PC-9 (cell line): ENCODE measurements around the gene PEMT. TPM values are rescaled to one million over a fixed set of nuclear protein-coding genes. Genes with fewer than 3 reads are reported as not detected.

ENCODE experiments used
- BruUV-seq: library from RNA; stranded (reverse); fragments of 400-500 nt; replicated peaks from 2 replicates; lab custom pipeline; 2021; lab: Mats Ljungman, UMichigan
- CTCF ChIA-PET: fragments of 300-600 bp; sonication (Branson Sonifier 250); formaldehyde crosslinking; loops from one replicate; lab custom pipeline; 2022; ENCODE audit warnings: antibody characterized with exemption; lab: Charles Lee
- POLR2A ChIA-PET: fragments of 300-600 bp; sonication (Branson Sonifier 250); formaldehyde crosslinking; loops from one replicate; lab custom pipeline; 2022; ENCODE audit warnings: antibody characterized with exemption; ENCODE audit not compliant: unreplicated experiment; lab: Charles Lee
- DNase-seq, 2 experiments: peaks; one replicate each; pipeline versions ENCODE4 v3.0.0 to v3.0.0-alpha.2; 2015 to 2022; ENCODE audit warnings: mixed read lengths in 1 of 2
- H2AFZ ChIP-seq: fragments of 200-600 bp; sonication (generic); 2 replicates; pipeline ENCODE4 v1.8.1; 2017; ENCODE audit warnings: antibody characterized with exemption
- H3F3A ChIP-seq: fragments of 200-600 bp; sonication (generic); 2 replicates; pipeline ENCODE4 v1.8.1; 2017; ENCODE audit warnings: antibody characterized with exemption, mild to moderate bottlenecking, low read depth; ENCODE audit not compliant: insufficient read depth
- H3K27ac ChIP-seq: fragments of 200-600 bp; sonication (generic); 2 replicates; pipeline ENCODE4 v1.6.1; 2016; ENCODE audit warnings: mixed run types
- H3K27me3 ChIP-seq: fragments of 200-600 bp; sonication (generic); 2 replicates; pipeline ENCODE4 v1.6.1; 2016; ENCODE audit warnings: low read depth, mixed run types; ENCODE audit not compliant: insufficient read depth
- H3K36me3 ChIP-seq: fragments of 200-600 bp; sonication (generic); 2 replicates; pipeline ENCODE4 v1.6.1; 2016; ENCODE audit warnings: low read depth, mixed run types
- H3K4me1 ChIP-seq: fragments of 200-600 bp; sonication (generic); replicated peaks from 2 replicates; pipeline ENCODE4 v1.6.1; 2016; ENCODE audit warnings: mixed run types; ENCODE audit not compliant: insufficient read depth
- H3K4me2 ChIP-seq: fragments of 200-600 bp; sonication (generic); 2 replicates; pipeline ENCODE4 v1.6.1; 2017; ENCODE audit warnings: mixed run types
- H3K4me3 ChIP-seq: fragments of 200-600 bp; sonication (generic); 2 replicates; pipeline ENCODE4 v1.6.1; 2016; ENCODE audit warnings: mixed run types
- H3K79me2 ChIP-seq: fragments of 200-600 bp; sonication (generic); 2 replicates; pipeline ENCODE4 v1.6.1; 2017; ENCODE audit warnings: low read depth, mixed run types
- H3K9me2 ChIP-seq: fragments of 200-600 bp; sonication (generic); 2 replicates; pipeline ENCODE4 v1.8.1; 2017; ENCODE audit warnings: mild to moderate bottlenecking; ENCODE audit not compliant: insufficient read depth
- H3K9me3 ChIP-seq: fragments of 200-600 bp; sonication (generic); 2 replicates; pipeline ENCODE4 v1.8.1; 2016; ENCODE audit warnings: low read depth; ENCODE audit not compliant: insufficient read depth
- H4K20me1 ChIP-seq: fragments of 200-600 bp; sonication (generic); 2 replicates; pipeline ENCODE4 v1.8.1; 2017; ENCODE audit not compliant: insufficient read depth
- EZH2 ChIP-seq: fragments of 200-600 bp; sonication (generic); IDR thresholded peaks from 2 replicates; pipeline ENCODE4 v1.8.0; 2017; ENCODE audit warnings: antibody characterized with exemption, low read depth
- intact Hi-C: fragments of 100-400 bp; cut with micrococcal nuclease; formaldehyde crosslinking; loops from one replicate; pipeline ENCODE4 v1.10.0; 2022; ENCODE audit not compliant: unreplicated experiment
- total RNA-seq: library from RNA; stranded (reverse); gene quantifications from 2 replicates; pipeline ENCODE4 v1.2.3, GENCODE V29; 2021
- TF ChIP-seq, protein P1 (sequence below): fragments of 200-600 bp; sonication (generic); conservative IDR thresholded peaks from 2 replicates; pipeline ENCODE4 v1.6.1; 2017; ENCODE audit warnings: mixed run types, antibody characterized with exemption, mild to moderate bottlenecking, moderate library complexity

The PEMT gene
- total RNA-seq, 1 experiment from 2014 or later: 61.2 TPM

DNA sequence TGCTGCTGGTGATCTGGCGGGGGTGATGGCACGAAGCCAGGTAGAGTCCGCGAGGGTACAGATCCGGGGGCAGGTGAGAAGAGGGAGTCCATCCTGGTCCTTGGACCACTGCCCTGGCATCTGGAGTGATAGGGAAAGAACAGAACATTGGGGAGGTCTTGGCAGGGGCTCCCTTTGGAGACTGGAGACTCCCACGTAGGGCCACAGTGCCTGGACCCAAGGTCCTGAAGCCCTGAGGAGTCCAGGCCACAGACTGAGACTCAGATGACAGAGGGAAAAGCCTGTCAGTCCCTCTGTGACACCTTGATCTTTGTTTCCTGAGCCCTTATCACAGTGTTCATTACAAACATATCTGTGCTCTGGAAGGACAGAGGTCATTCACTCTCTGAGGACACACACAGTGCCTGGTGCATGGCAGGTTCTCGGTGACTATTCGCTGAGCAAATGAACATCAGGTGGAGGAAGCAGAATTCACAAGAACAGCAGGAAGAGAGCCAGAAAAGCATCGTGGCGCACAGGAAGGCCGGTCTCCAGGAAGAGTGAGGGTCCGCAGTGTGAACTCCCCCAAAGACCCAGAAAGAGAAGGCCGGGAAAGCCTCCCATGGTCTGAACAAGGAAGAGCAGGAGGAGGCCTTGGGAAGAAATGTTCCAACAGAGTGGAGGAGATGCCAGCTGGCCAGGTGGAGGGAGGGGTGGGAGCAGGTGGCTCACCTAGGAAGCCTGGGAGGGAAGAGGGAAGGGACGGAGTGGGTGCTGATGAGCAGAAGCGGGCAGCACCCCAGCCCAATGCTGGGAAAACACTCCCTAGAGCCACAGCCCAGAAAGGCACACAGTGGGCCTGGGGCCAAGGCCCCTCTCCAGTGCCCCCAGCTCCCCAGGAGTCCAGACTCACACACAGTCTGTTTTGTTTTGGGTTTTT is 20.5 kb downstream of the PEMT start:
- TF ChIP-seq EZH2: no peak
- TF ChIP-seq, protein P1, sequence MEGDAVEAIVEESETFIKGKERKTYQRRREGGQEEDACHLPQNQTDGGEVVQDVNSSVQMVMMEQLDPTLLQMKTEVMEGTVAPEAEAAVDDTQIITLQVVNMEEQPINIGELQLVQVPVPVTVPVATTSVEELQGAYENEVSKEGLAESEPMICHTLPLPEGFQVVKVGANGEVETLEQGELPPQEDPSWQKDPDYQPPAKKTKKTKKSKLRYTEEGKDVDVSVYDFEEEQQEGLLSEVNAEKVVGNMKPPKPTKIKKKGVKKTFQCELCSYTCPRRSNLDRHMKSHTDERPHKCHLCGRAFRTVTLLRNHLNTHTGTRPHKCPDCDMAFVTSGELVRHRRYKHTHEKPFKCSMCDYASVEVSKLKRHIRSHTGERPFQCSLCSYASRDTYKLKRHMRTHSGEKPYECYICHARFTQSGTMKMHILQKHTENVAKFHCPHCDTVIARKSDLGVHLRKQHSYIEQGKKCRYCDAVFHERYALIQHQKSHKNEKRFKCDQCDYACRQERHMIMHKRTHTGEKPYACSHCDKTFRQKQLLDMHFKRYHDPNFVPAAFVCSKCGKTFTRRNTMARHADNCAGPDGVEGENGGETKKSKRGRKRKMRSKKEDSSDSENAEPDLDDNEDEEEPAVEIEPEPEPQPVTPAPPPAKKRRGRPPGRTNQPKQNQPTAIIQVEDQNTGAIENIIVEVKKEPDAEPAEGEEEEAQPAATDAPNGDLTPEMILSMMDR: no peak
- no peak for DNase-seq
- H3K27ac ChIP-seq: no peak overlapping the region
- no TSS peak for BruUV-seq
- no peak overlapping the region for H2AFZ ChIP-seq
- H3K36me3 ChIP-seq: no peaks in the 10 kb centered on the region
- ChIA-PET POLR2A (no interaction called here), CTCF (no interaction called here)
- no peak overlapping the region for H3K4me2 ChIP-seq
- peaks cover 26% of the 10 kb centered on the region for H4K20me1 ChIP-seq
- intact Hi-C loops: loop anchor here (1.0 kb wide), 1 partner anchor 215 kb away; no protein-coding TSS in a partner anchor
- H3K27me3 ChIP-seq: no peaks in the 10 kb centered on the region
- H3K79me2 ChIP-seq: no peaks in the 10 kb centered on the region
- peaks cover 17% of the 10 kb centered on the region for H3K4me1 ChIP-seq
- no peak overlapping the region for H3K4me3 ChIP-seq
- H3F3A ChIP-seq: no peaks in the 10 kb centered on the region
- no peaks in the 10 kb centered on the region for H3K9me3 ChIP-seq
- H3K9me2 ChIP-seq: no peaks in the 10 kb centered on the region

DNA sequence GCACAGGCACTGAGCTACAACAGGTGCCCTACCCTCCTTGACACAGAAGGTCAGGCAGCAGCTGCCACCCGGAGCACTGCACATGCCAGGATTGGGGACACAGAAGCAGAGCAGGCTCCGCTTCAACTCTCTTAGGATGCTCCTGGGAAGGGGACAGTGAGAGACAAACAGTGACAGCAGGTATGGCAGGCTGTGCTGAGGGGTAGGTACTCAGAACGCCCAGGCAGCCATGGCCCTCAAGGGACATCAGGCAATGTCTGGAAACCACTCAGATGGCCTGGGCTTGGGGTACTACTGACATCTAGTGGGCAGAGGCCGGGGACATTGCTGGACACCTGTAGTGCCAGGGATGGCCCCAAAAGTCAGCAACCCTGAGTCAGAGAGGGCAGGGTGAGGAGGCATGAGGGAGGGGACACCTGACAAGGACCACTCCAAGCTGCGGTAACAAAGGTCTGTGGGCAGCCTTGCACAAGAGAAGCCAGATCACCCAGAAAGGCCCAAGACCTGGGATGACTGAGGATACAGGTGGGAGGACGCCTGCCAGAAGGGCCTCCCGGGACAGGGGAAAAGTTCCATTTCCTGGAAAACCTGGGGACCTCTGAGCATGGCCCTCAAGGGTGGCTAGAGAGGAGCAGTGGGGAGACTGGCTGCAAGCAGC is 21.2 kb downstream of the PEMT start:
- intact Hi-C loops: loop anchor here (1.0 kb wide), 1 partner anchor 214 kb away; no protein-coding TSS in a partner anchor
- no peaks in the 10 kb centered on the region for H3K9me3 ChIP-seq
- no peak overlapping the region for H3K4me2 ChIP-seq
- peaks cover 30% of the 10 kb centered on the region for H4K20me1 ChIP-seq
- H2AFZ ChIP-seq: no peak overlapping the region
- no peaks in the 10 kb centered on the region for H3K36me3 ChIP-seq
- ChIA-PET POLR2A (no interaction called here), CTCF (interaction anchor here (1.3 kb wide), 1 partner anchor 75 kb away, joined by 3 read pairs; no protein-coding TSS in a partner anchor)
- no peaks in the 10 kb centered on the region for H3K9me2 ChIP-seq
- TF ChIP-seq, protein P1: peak; percentile 66
- no peak for TF ChIP-seq EZH2
- no peaks in the 10 kb centered on the region for H3F3A ChIP-seq
- H3K27me3 ChIP-seq: no peaks in the 10 kb centered on the region
- peak in 1 of 2 experiments; percentile 62 for DNase-seq
- no peaks in the 10 kb centered on the region for H3K79me2 ChIP-seq
- no TSS peak for BruUV-seq
- no peak overlapping the region for H3K4me3 ChIP-seq
- peaks cover 9% of the 10 kb centered on the region for H3K4me1 ChIP-seq
- no peak overlapping the region for H3K27ac ChIP-seq

DNA sequence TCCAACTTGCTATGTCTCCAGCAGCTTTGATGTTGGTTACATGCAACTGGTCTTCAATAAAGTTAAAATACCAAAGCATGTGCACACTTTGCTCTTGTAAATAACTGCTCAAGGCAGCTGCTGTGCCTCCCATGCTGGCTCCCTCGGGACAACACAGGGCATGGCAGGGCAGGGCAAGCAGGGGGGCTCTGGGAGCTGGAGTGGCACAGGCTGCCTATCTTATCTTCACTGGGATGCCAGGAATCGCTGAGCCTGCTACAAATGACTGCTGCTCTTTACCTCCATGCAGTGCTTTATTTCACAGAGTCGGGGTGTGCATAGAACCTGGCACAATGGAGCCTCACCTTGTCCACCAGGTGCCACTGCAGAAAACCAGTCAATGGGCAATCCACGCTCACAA is 21.8 kb downstream of the PEMT start:
- H3K27ac ChIP-seq: no peak overlapping the region

More for the DNA sequence above, 21.8 kb downstream of the PEMT start:
- no peaks in the 10 kb centered on the region for H3K36me3 ChIP-seq
- no TSS peak for BruUV-seq
- no peaks in the 10 kb centered on the region for H3K27me3 ChIP-seq
- DNase-seq: no peak
- no peaks in the 10 kb centered on the region for H3K9me3 ChIP-seq
- H3K4me2 ChIP-seq: no peak overlapping the region
- ChIA-PET CTCF (interaction anchor here (0.6 to 1.3 kb wide), 3 partner anchors 73 to 75 kb away, joined by 3 read pairs; no protein-coding TSS in a partner anchor), POLR2A (no interaction called here)
- TF ChIP-seq EZH2: no peak
- TF ChIP-seq, protein P1: no peak
- no peak overlapping the region for H3K4me3 ChIP-seq
- peaks cover 3% of the 10 kb centered on the region for H3K4me1 ChIP-seq
- intact Hi-C loops: loop anchor here (1.0 kb wide), 1 partner anchor 213 kb away; no protein-coding TSS in a partner anchor
- H2AFZ ChIP-seq: no peak overlapping the region
- H3K79me2 ChIP-seq: no peaks in the 10 kb centered on the region
- H3K9me2 ChIP-seq: no peaks in the 10 kb centered on the region
- H4K20me1 ChIP-seq: peaks cover 36% of the 10 kb centered on the region
- H3F3A ChIP-seq: no peaks in the 10 kb centered on the region
